GM06990 (cell line): ENCODE measurements around the gene UBE2D2.
"Not testable (repeated sequence)": the region's sequence is repeated elsewhere in the genome, so short reads cannot be mapped to it uniquely, and the experiment has no call there.

Experiments used
- DNase-seq: peaks from one replicate; pipeline ENCODE4 v3.0.0-alpha.2; 2011; ENCODE audit not compliant: insufficient read length; ENCODE audit errors: extremely low read depth
- H3K27me3 ChIP-seq: replicated peaks from 2 replicates; pipeline ENCODE4 v1.6.0; 2011; ENCODE audit warnings: low read length; ENCODE audit not compliant: control insufficient read depth, insufficient read depth
- H3K36me3 ChIP-seq: 2 replicates; pipeline ENCODE4 v1.5.1; 2011; ENCODE audit warnings: low read length; ENCODE audit not compliant: control insufficient read depth, insufficient read depth
- H3K4me3 ChIP-seq: replicated peaks from 2 replicates; pipeline ENCODE4 v1.5.1; 2011; ENCODE audit warnings: low read depth, mild to moderate bottlenecking, control low read depth, low read length
- CTCF ChIP-seq: IDR thresholded peaks from 2 replicates; pipeline ENCODE4 v1.5.1; 2011; ENCODE audit warnings: low read length, control low read depth, mild to moderate bottlenecking, inconsistent platforms; ENCODE audit not compliant: insufficient read depth, poor library complexity, severe bottlenecking

UBE2D2 gene

GRCh38 chr5:139611703-139612584 lies 50.8 kb downstream of the UBE2D2 start:
- no peaks in the 10 kb centered on the region for H3K27me3 ChIP-seq
- DNase-seq, result no peak
- no peak for TF ChIP-seq CTCF
- peaks cover 1% of the 10 kb centered on the region for H3K36me3 ChIP-seq
- no peak overlapping the region for H3K4me3 ChIP-seq

- peaks cover 2% of the 10 kb centered on the region for H3K36me3 ChIP-seq
- no peak for TF ChIP-seq CTCF
These were observed 58.7 kb downstream of the UBE2D2 start for GRCh38 chr5:139619861-139620260.

GRCh38 chr5:139625398-139625797 lies 64.3 kb downstream of the UBE2D2 start:
- H3K27me3 ChIP-seq, H3K36me3 ChIP-seq, DNase-seq, H3K4me3 ChIP-seq: not testable (repeated sequence)

More at GRCh38 chr5:139619861-139620260, 58.7 kb downstream of the UBE2D2 start:
- no peak for DNase-seq
- Histone ChIP-seq H3K4me3 (no peak overlapping the region), H3K27me3 (no peaks in the 10 kb centered on the region)

- no peaks in the 10 kb centered on the region for H3K27me3 ChIP-seq
- no peak for DNase-seq
- no peak for TF ChIP-seq CTCF
- peaks cover 5% of the 10 kb centered on the region for H3K36me3 ChIP-seq
- H3K4me3 ChIP-seq, result no peak overlapping the region
These were observed 69.7 kb downstream of the UBE2D2 start for GRCh38 chr5:139630855-139631254.

GRCh38 chr5:139631520-139632165 lies 70.5 kb downstream of the UBE2D2 start:
- peaks cover 5% of the 10 kb centered on the region for H3K36me3 ChIP-seq
- TF ChIP-seq CTCF, result no peak
- no peak for DNase-seq
- no peak overlapping the region for H3K4me3 ChIP-seq
- H3K27me3 ChIP-seq, result no peaks in the 10 kb centered on the region

- TF ChIP-seq CTCF, result peak; percentile 96
- no peak overlapping the region for H3K4me3 ChIP-seq
- peaks cover 3% of the 10 kb centered on the region for H3K36me3 ChIP-seq
- peak; percentile 72 for DNase-seq
- H3K27me3 ChIP-seq, result no peaks in the 10 kb centered on the region
These were observed 72.3 kb downstream of the UBE2D2 start for GRCh38 chr5:139633295-139634027.
